Stimulated activated naive B cell treated with anti-CD40 and anti-IgM and Interleukin-4, amounts not matched to agents 10 μg/mL and 1 μg/mL and 100 μg/mL, for 72 hours (primary cell): ENCODE results near the gene IPO8.

Experiments
- ATAC-seq, 2 donors: fragments of 150-1000 bp; cut with Tn5 transposase; replicated peaks; 2 replicates each; pipeline ENCODE4 v1.10.0; 2021; ENCODE audit warnings: moderate library complexity in 1 of 2
- DNase-seq: peaks from one replicate; pipeline ENCODE4 v3.0.0; 2021
- H3K27ac Mint-ChIP-seq: one replicate; pipeline ENCODE4 v1.8.0; 2022; ENCODE audit warnings: mild to moderate bottlenecking, mixed read lengths
- H3K27me3 Mint-ChIP-seq, 2 donors: one replicate each; pipeline ENCODE4 v1.8.0; 2022; ENCODE audit warnings: mixed read lengths in 2 of 2
- H3K36me3 Mint-ChIP-seq, 2 donors: one replicate each; pipeline ENCODE4 v1.8.0; 2022; ENCODE audit warnings: mixed read lengths in 2 of 2, mild to moderate bottlenecking in 1 of 2
- H3K4me1 Mint-ChIP-seq, 2 donors: one replicate each; pipeline ENCODE4 v1.8.0; 2022; ENCODE audit warnings: mixed read lengths in 2 of 2, mild to moderate bottlenecking in 1 of 2
- H3K4me3 Mint-ChIP-seq, 2 donors: one replicate each; pipeline ENCODE4 v1.8.0; 2022; ENCODE audit warnings: mild to moderate bottlenecking in 2 of 2, mixed read lengths in 2 of 2, moderate library complexity in 1 of 2
- H3K9me3 Mint-ChIP-seq, 2 donors: one replicate each; pipeline ENCODE4 v1.8.0; 2022; ENCODE audit warnings: mixed read lengths in 2 of 2, mild to moderate bottlenecking in 1 of 2

Gene IPO8

DNA sequence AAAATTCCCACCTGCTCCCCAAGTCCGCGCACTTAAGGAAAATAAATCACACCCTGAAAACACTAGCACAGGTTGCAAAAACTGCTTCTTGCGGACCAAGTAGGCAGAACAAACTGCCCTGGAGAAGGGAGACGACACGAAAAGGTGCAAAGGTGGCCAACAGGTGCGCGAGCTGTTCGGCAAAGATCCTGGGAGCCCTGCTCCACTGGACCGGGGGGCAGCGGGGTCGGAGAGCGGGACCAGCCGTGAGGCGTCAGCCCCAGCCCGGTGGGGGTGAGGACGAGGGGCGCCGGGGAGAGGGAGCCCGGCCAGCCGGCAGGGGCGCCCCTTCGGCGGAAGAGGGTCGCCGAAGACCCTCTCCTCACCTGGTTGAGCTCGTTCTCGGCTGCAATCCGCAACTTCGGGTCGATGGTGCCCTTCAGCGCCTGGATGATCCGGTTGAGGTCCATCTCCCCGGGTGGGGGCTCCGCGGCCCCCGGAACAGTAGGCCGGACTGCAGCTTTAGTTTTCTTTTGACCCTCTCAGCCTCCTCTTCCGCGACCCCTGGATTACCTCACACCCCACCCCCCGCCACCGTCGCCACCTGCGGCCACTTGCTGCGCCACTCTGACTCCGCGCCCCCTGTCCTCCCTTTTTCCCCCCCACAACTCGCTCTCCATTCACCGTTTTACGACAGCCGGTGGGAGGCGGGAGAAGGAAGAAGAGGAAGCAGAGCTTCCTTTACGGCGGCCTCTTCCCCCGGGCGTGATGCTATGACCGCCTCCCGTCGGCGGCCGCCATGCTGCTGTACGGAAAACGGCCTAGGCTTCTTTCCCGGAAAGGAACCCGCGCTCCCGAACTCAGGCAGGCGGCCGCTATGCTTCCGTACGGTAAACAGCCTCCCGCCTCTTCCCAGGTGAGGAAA, at the start of gene IPO8:
TSS of gene IPO8 (minus strand) at position 671 of the 904 bp plus-strand sequence. CDS start at position 449, 222 bp downstream.
- H3K4me1 Mint-ChIP-seq, result peaks cover 17 to 35% of the 10 kb centered on the region in 2 donors
- H3K27me3 Mint-ChIP-seq, result peaks cover 0 to 5% of the 10 kb centered on the region in 2 donors
- H3K4me3 Mint-ChIP-seq, result peak within 1 kb of the TSS; percentile 91 to 96
- H3K9me3 Mint-ChIP-seq, result no peaks in the 10 kb centered on the region
- peak within 1 kb of the TSS; percentile 98 for H3K27ac Mint-ChIP-seq
- peak; percentile 84 for DNase-seq
- peaks cover 0 to 3% of the 10 kb centered on the region in 2 donors for H3K36me3 Mint-ChIP-seq
- ATAC-seq, result peak; percentile 89 to 91

DNA sequence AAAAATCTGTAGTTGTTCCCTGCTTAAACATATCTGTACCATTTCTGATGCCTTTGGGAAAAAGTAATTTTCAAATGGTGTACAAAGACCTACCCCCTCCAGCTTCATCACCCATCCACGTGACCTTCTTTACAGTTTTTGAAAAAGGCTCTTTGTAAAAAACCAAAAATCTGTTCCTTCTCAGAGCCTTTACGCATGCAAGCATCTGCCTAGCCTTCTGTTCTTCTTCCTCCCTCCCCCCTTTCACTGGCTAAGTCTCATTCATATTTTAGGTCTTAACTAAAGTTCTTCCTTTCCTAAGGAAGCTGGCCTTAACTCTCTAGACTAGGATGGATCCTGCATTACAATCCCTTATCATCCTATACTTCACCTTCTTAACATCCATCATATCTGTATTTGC, 48.7 kb upstream of the IPO8 start:
- peaks cover 5 to 8% of the 10 kb centered on the region in 2 donors for H3K4me1 Mint-ChIP-seq
- no peaks in the 10 kb centered on the region for H3K9me3 Mint-ChIP-seq
- peaks cover 6 to 14% of the 10 kb centered on the region in 2 donors for H3K36me3 Mint-ChIP-seq
- no peak overlapping the region for H3K27ac Mint-ChIP-seq
- DNase-seq (no peak), ATAC-seq (no peak)
- H3K27me3 Mint-ChIP-seq, result no peaks in the 10 kb centered on the region
- H3K4me3 Mint-ChIP-seq, result no peak overlapping the region

DNA sequence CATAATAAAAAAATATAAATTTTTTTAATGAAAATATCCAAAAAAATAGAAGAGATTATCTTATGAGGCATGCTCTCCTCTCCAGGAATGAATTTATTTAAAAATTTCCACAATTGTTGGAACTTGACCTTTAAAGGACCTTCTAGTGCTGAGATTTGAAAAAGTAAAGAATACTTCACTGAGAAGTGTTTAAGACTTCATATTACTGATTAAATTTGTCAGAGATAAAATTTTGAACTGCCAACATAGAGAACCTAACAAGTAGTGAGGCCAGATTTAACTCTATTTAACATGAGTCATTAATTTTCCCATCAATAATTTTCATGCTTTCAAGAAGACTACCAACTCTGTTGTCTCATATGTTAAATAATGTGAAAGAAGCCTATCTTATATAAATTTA, 44.6 kb upstream of the IPO8 start:
- DNase-seq, result no peak
- no peak overlapping the region for H3K27ac Mint-ChIP-seq
- no peaks in the 10 kb centered on the region for H3K27me3 Mint-ChIP-seq
- H3K4me1 Mint-ChIP-seq, result no peaks in the 10 kb centered on the region
- ATAC-seq, result no peak
- H3K4me3 Mint-ChIP-seq, result no peak overlapping the region
- peaks cover 14 to 18% of the 10 kb centered on the region in 2 donors for H3K36me3 Mint-ChIP-seq
- peaks cover 0 to 2% of the 10 kb centered on the region in 2 donors for H3K9me3 Mint-ChIP-seq

DNA sequence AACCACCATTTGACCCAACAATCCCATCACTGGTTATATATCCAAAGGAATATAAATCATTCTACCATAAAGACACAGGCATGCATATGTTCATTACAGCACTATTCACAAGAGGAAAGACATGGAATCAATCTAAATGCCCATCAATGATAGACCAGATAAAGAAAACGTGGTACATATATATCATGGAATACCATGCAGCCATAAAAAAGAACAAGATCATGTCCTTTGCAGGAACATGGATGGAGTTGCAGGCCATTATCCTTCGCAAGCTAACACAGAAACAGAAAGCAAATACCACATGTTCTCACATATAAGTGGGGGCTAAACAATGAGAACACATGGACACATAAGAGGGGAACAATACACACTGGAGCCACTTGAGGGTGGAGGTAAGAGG, 43.4 kb upstream of the IPO8 start:
- Mint-ChIP-seq H3K36me3 (peaks cover 16 to 26% of the 10 kb centered on the region in 2 donors), H3K27me3 (no peaks in the 10 kb centered on the region), H3K4me1 (no peaks in the 10 kb centered on the region), H3K4me3 (no peak overlapping the region), H3K27ac (no peak overlapping the region), H3K9me3 (peaks cover 0 to 2% of the 10 kb centered on the region in 2 donors)
- no peak for DNase-seq
- no peak for ATAC-seq

DNA sequence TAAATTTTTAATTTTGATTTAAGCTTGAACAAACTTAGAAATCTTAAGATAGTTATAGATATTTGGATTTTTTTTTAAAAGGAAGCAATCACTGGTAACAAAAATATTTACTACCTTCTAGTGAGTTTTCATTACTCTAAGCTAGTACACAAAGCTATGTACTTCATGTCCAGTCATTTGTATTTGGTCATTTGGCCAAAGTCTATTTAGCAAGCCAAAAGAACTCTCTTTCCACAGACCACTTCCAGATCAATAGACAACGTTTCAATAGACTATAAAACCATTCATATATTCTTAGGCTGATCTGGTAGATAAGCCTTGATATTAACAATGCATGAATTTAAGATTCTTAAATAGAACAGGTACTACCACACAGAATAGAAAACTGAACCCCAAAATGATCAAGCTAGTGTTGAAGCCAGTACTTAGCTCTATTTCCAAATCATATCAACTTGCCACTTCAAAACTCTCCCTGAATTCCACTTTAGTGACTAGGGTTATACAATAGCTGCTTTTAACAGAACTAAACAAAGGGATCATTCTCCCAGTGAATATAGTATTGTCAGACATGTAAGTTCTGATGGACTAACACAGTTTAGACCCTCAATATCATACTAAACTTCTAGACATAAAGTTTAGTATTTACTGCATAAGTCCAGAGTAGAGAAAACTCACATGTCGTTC, 37.4 kb upstream of the IPO8 start:
- ATAC-seq, result no peak
- Mint-ChIP-seq H3K27me3 (no peaks in the 10 kb centered on the region), H3K4me1 (no peaks in the 10 kb centered on the region), H3K36me3 (peaks cover 19 to 35% of the 10 kb centered on the region in 2 donors), H3K4me3 (no peak overlapping the region), H3K27ac (no peak overlapping the region), H3K9me3 (no peaks in the 10 kb centered on the region)
- DNase-seq, result no peak

DNA sequence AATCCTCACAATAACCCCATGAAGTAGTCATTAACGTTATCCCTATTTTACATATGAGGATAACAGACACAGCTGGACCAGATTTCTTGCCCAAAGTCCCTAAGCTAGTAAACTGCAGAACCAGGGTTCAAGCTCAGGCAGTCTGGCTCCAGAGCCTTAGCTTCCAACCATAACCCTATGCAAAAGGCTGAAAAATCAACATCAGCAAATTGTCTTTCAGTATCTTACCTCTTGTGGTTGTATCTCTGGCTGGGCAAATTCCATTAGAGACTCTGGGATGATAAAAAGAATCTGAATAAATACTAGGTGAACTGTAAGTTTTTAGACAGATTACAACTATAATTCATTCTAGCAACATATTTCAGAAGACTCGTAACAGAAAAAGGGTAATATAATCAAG, 34.3 kb upstream of the IPO8 start:
- no peak for DNase-seq
- H3K4me1 Mint-ChIP-seq, result no peaks in the 10 kb centered on the region
- H3K4me3 Mint-ChIP-seq, result no peak overlapping the region
- H3K27ac Mint-ChIP-seq, result no peak overlapping the region
- no peaks in the 10 kb centered on the region for H3K9me3 Mint-ChIP-seq
- no peak for ATAC-seq
- peaks cover 16 to 26% of the 10 kb centered on the region in 2 donors for H3K36me3 Mint-ChIP-seq
- no peaks in the 10 kb centered on the region for H3K27me3 Mint-ChIP-seq

DNA sequence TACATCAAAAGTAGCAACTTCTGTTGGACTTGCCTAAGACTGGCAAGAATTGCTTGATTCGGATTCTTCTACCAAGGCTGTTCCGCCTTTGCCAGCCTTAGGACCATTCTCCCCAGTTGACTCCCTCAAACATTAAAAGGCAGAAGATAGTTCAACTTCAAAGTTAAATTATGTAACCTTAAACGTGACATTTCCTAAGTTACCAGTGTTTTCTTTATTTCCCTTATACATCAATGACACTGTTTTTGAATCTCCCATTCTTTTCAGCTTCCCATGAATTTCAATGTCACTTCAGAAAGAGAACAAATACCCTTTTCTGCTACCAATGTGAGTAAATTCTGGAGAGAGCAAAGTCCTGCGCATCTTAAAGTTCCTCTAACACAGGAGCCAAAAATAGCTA, 33.9 kb upstream of the IPO8 start:
- no peak for ATAC-seq
- H3K36me3 Mint-ChIP-seq, result peaks cover 13 to 22% of the 10 kb centered on the region in 2 donors
- H3K27ac Mint-ChIP-seq, result no peak overlapping the region

DNA sequence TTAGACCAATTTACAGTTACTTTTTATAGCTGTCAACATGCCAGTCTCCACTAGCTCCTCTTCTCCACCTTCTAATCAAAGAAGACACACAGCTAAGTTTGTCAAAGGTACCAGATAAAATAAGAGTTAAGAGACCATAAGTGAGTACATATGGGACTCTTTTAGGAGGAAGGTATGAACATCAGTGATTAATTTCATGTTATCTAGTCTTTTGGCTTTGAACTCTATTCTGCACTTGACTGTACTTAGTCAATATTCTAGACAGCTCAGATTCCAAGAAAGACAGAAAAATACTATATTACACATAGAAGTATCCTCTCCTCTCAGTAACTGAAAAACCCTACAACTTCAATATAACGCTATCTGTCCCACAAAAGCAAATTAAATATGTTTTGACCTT, 31.0 kb upstream of the IPO8 start:
- Mint-ChIP-seq H3K27ac (no peak overlapping the region), H3K27me3 (no peaks in the 10 kb centered on the region), H3K4me3 (no peak overlapping the region), H3K9me3 (no peaks in the 10 kb centered on the region), H3K36me3 (peaks cover 13 to 24% of the 10 kb centered on the region in 2 donors), H3K4me1 (no peaks in the 10 kb centered on the region)
- no peak for ATAC-seq
- DNase-seq, result no peak

More for the DNA sequence above, 33.9 kb upstream of the IPO8 start:
- no peaks in the 10 kb centered on the region for H3K27me3 Mint-ChIP-seq
- H3K9me3 Mint-ChIP-seq, result no peaks in the 10 kb centered on the region
- H3K4me1 Mint-ChIP-seq, result no peaks in the 10 kb centered on the region
- no peak for DNase-seq
- no peak overlapping the region for H3K4me3 Mint-ChIP-seq

DNA sequence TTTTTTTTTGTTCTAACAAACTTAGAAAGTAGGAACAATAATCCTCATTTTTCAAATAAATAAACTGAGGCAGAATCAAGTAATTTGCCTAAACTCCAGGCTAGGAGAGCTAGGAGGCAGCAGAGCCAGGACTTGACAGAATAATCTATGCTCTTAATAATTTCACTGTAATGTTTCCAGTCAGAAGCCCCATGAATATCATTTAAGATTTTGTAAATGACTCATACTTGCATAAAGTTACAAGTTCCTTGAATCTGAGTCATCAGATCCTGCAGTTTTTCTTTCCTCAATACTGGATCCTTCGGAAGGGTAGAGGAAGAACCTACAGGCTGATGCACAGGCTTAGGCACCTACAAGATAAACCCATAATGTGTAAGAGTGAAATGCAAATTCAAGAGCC, 30.1 kb upstream of the IPO8 start:
- DNase-seq (no peak), ATAC-seq (no peak)
- Mint-ChIP-seq H3K4me1 (no peaks in the 10 kb centered on the region), H3K4me3 (no peak overlapping the region), H3K27ac (no peak overlapping the region), H3K36me3 (peaks cover 17 to 24% of the 10 kb centered on the region in 2 donors), H3K9me3 (no peaks in the 10 kb centered on the region), H3K27me3 (no peaks in the 10 kb centered on the region)

DNA sequence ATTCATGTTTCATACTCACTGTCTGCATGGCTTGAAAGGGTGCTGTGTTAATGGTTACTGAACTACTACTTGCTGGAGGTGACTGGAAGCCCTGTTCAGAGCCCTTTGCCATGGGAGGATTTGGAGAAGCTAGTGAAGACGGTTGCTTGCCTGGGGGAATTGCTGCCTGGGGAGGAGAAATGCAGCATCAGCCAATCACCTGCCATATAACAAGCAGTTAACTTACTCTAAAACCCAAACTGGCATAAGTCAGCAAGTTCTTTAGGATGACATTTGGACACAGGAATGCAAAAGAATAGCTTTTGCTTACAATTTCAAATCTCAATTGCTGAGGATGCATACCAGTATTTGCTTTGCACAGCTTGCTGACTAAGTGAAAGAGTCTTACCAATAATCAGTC, 23.4 kb upstream of the IPO8 start:
- Mint-ChIP-seq H3K4me3 (no peak overlapping the region), H3K9me3 (no peaks in the 10 kb centered on the region), H3K27me3 (no peaks in the 10 kb centered on the region), H3K4me1 (peaks cover 0 to 2% of the 10 kb centered on the region in 2 donors), H3K27ac (no peak overlapping the region), H3K36me3 (peaks cover 9 to 27% of the 10 kb centered on the region in 2 donors)
- DNase-seq, result no peak
- no peak for ATAC-seq

DNA sequence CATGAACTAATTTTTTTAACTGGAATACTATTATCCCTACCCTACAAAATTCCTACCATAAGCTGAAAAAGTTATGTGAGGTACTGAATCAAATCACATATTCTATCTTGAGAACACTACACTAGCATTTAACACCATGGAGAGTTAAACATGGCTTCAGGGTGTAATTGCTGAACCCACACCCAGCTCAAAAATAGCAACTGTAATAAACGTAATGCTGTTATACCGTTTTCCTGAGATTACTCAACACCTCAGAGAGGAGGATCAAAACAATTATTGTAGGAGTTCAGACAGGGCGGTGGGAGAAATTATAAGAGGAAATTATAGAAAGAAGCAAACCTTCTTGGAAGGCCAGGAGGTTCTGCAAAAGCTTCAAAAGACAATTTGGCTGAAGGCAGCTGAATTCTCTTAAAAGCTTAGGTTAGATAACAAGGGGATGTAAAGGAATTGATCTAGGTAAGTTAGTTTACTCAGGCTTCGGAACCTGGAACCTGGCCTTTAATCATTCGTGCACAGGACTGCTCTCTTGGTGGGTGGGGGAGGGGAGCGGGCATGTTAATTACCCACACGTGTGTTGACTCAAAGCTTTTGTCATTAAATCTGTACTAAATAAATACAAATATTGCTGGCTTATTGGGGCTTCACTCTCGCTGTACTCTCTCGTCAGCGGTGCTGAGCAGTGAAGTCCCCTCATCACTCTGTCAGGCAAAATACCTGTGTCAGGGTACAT, 12.1 kb upstream of the IPO8 start:
- DNase-seq (no peak), ATAC-seq (no peak)
- Mint-ChIP-seq H3K36me3 (peaks cover 6% of the 10 kb centered on the region in 2 donors), H3K9me3 (no peaks in the 10 kb centered on the region), H3K27ac (no peak overlapping the region), H3K4me1 (no peaks in the 10 kb centered on the region), H3K27me3 (no peaks in the 10 kb centered on the region), H3K4me3 (no peak overlapping the region)

DNA sequence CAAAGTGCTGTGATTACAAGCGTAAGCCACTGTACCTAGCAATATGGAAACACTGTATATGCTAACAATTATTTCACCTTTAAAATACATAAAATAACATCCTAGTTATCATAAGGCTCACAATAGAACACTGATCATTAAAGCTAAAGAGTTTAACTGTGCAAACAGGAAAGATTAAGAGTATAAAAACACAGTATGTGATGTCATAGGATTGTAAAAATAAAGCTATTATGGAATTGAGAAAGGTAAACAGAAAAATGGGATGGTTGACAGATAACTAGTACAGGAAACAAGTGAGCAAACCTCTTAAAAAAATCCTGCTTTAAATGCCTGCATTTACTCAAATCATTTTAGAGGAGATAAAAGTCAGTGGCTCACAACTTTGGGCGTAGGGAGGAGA, 10.8 kb upstream of the IPO8 start:
- Mint-ChIP-seq H3K9me3 (no peaks in the 10 kb centered on the region), H3K27me3 (no peaks in the 10 kb centered on the region), H3K27ac (no peak overlapping the region), H3K36me3 (peaks cover 6% of the 10 kb centered on the region in 2 donors), H3K4me3 (no peak overlapping the region), H3K4me1 (no peaks in the 10 kb centered on the region)
- no peak for DNase-seq
- ATAC-seq, result no peak

DNA sequence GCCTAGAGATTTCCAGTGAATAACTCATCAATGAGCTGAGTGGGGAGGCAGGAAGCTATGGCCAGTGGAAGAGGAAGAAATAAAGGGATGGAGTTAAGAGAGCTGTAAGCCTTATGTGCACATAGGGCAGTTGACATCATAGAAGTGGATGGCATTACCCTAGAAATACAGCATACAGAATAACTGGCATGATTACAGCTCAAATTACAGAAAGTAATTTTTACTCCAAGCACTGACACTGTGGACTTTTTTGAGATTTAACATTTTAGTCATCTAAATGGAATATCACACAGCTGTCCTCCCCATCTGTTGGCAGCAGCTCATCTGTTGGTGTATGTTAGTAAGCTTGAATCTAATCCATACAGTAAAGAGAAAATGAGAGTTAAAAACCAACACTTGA, 5.4 kb upstream of the IPO8 start:
- H3K4me3 Mint-ChIP-seq, result no peak overlapping the region
- ATAC-seq (no peak), DNase-seq (no peak)
- H3K4me1 Mint-ChIP-seq, result peaks cover 2 to 6% of the 10 kb centered on the region in 2 donors
- no peaks in the 10 kb centered on the region for H3K9me3 Mint-ChIP-seq
- H3K27me3 Mint-ChIP-seq, result peaks cover 0 to 5% of the 10 kb centered on the region in 2 donors
- H3K27ac Mint-ChIP-seq, result no peak overlapping the region
- peaks cover 0 to 1% of the 10 kb centered on the region in 2 donors for H3K36me3 Mint-ChIP-seq

DNA sequence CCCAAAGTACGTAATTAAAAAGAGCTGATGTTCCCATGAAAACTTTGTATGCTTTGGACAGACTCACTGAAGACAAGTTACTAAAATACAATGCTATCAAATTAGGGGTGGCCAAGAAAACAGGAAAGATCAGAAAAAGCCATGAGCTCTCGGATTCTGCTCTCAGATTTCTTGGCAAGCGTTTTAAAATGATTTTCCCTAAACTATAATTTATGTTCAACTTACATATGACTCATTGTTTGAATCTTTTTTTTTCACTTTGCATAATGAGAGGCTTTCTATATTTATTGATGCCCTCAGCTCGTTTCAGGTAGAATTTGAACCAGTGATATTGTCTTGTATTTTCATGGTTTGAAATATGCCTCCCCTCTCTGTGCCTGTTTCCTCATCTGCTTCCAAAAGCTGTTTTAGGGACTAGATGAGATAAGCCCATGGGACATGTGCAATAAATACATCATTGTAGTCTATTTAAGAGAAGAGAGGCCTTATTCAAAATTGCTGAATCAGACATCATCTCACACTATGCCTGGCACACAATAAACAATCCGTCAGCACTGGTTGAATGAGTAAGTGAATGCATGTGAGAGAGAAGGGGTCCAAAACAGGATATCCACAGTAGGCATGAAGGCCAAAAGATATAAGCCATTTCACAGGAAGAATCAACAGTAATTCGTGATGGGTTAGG, 4.7 kb upstream of the IPO8 start:
- peaks cover 2 to 10% of the 10 kb centered on the region in 2 donors for H3K4me1 Mint-ChIP-seq
- no peak overlapping the region for H3K4me3 Mint-ChIP-seq
- ATAC-seq (no peak), DNase-seq (no peak)
- no peak overlapping the region for H3K27ac Mint-ChIP-seq
- H3K27me3 Mint-ChIP-seq, result peaks cover 0 to 5% of the 10 kb centered on the region in 2 donors
- H3K9me3 Mint-ChIP-seq, result no peaks in the 10 kb centered on the region
- peaks cover 0 to 3% of the 10 kb centered on the region in 2 donors for H3K36me3 Mint-ChIP-seq
